ENCODE measurements around the gene CDC42SE1. TPM values are rescaled to one million over a fixed set of nuclear protein-coding genes. Genes with fewer than 3 reads are reported as not detected.
A peak's percentile ranks its signal among the peaks of the same experiment; 100 is the strongest.
"Not testable (repeated sequence)": the region's sequence is repeated elsewhere in the genome, so short reads cannot be mapped to it uniquely, and the experiment has no call there.

The CDC42SE1 gene
- 58.2 TPM for polyA plus RNA-seq
- long read RNA-seq, donor 1, transcript CDC42SE1-201 (5 exons, 3,045 nt) = major isoform, 11 of 12 reads
- long read RNA-seq, donor 1, partial matches to known transcripts = 0 of 12 reads
- long read RNA-seq, donor 1, other reads (novel, unspliced or antisense) = 0 of 12 reads
- long read RNA-seq, donor 2, transcript CDC42SE1-201 (5 exons, 3,045 nt) = major isoform, 9 of 11 reads
- long read RNA-seq, donor 2, partial matches to known transcripts = 0 of 11 reads
- long read RNA-seq, donor 2, other reads (novel, unspliced or antisense) = 0 of 11 reads
- long read RNA-seq, donor 3 = 0 reads
- long read RNA-seq, donor 4, partial matches to known transcripts = 0 of 2 reads
- long read RNA-seq, donor 4, other reads (novel, unspliced or antisense) = 0 of 2 reads
- long read RNA-seq, donor 5, partial matches to known transcripts = 58 of 63 reads
- long read RNA-seq, donor 5, other reads (novel, unspliced or antisense) = 0 of 63 reads
- long read RNA-seq, donor 6, transcript CDC42SE1-201 (5 exons, 3,045 nt) = major isoform, 6 of 8 reads
- long read RNA-seq, donor 6, partial matches to known transcripts = 0 of 8 reads
- long read RNA-seq, donor 6, other reads (novel, unspliced or antisense) = 0 of 8 reads
- long read RNA-seq, donor 7, transcript CDC42SE1-201 (5 exons, 3,045 nt) = major isoform, 9 of 191 reads
- long read RNA-seq, donor 7, partial matches to known transcripts = 181 of 191 reads
- long read RNA-seq, donor 7, other reads (novel, unspliced or antisense) = 0 of 191 reads
- long read RNA-seq, donor 8, transcript CDC42SE1-201 (5 exons, 3,045 nt) = major isoform, 11 of 98 reads
- long read RNA-seq, donor 8, partial matches to known transcripts = 51 of 98 reads
- long read RNA-seq, donor 8, other reads (novel, unspliced or antisense) = 32 of 98 reads
- long read RNA-seq, donor 9, transcript CDC42SE1-201 (5 exons, 3,045 nt) = major isoform, 7 of 12 reads
- long read RNA-seq, donor 9, partial matches to known transcripts = 5 of 12 reads
- long read RNA-seq, donor 9, other reads (novel, unspliced or antisense) = 0 of 12 reads
- long read RNA-seq, donor 10, transcript CDC42SE1-201 (5 exons, 3,045 nt) = major isoform, 11 of 41 reads
- long read RNA-seq, donor 10, partial matches to known transcripts = 27 of 41 reads
- long read RNA-seq, donor 10, other reads (novel, unspliced or antisense) = 0 of 41 reads
- long read RNA-seq, donor 11, transcript CDC42SE1-201 (5 exons, 3,045 nt) = major isoform, 7 of 7 reads
- long read RNA-seq, donor 11, partial matches to known transcripts = 0 of 7 reads
- long read RNA-seq, donor 11, other reads (novel, unspliced or antisense) = 0 of 7 reads

- Histone ChIP-seq H3K36me3 (ENCODE audit: control insufficient read depth, insufficient read depth, low read length) (peaks cover 16% of the 10 kb centered on the region), H3K4me1 (ENCODE audit: control insufficient read depth, insufficient read depth, low read length) (peaks cover 26% of the 10 kb centered on the region), H3K4me3 (ENCODE audit: low read length) (peak within 1 kb of the TSS; percentile 94), H3K27me3 (ENCODE audit: control insufficient read depth, insufficient read depth, low read length) (no peaks in the 10 kb centered on the region), H3K9me3 (ENCODE audit: control insufficient read depth, low read depth, low read length) (no peaks in the 10 kb centered on the region), H3K27ac (ENCODE audit: low read length) (peak within 1 kb of the TSS; percentile 82)
- peak; percentile 88 to 91 for DNase-seq
- WGBS (ENCODE audit: insufficient coverage, low lambda C conversion rate) = 0% methylated on average over 1 of the region's 58 CpGs
Observed at GRCh38 chr1:151059109-151060006, at the start of gene CDC42SE1. Gene CDC42SE1, minus strand, starts transcription at chr1:151059622. Its CDS starts 3,892 bp downstream, at chr1:151055730.

- Histone ChIP-seq H3K4me3 (ENCODE audit: low read length) (no peak overlapping the region), H3K27me3 (ENCODE audit: control insufficient read depth, insufficient read depth, low read length) (no peaks in the 10 kb centered on the region), H3K9me3 (ENCODE audit: control insufficient read depth, low read depth, low read length) (no peaks in the 10 kb centered on the region), H3K36me3 (ENCODE audit: control insufficient read depth, insufficient read depth, low read length) (peaks cover 29% of the 10 kb centered on the region), H3K27ac (ENCODE audit: low read length) (no peak overlapping the region), H3K4me1 (ENCODE audit: control insufficient read depth, insufficient read depth, low read length) (no peaks in the 10 kb centered on the region)
- no peak for DNase-seq
- WGBS (ENCODE audit: insufficient coverage, low lambda C conversion rate) = no CpG with 5 or more reads among the region's 5 CpGs
Observed at GRCh38 chr1:151108331-151108730, 48.9 kb upstream of the CDC42SE1 start.

GRCh38 chr1:151106894-151107293, 47.5 kb upstream of the CDC42SE1 start:
- Histone ChIP-seq H3K27me3 (ENCODE audit: control insufficient read depth, insufficient read depth, low read length) (no peaks in the 10 kb centered on the region), H3K36me3 (ENCODE audit: control insufficient read depth, insufficient read depth, low read length) (peaks cover 24% of the 10 kb centered on the region), H3K4me1 (ENCODE audit: control insufficient read depth, insufficient read depth, low read length) (no peaks in the 10 kb centered on the region), H3K27ac (ENCODE audit: low read length) (no peak overlapping the region), H3K4me3 (ENCODE audit: low read length) (no peak overlapping the region), H3K9me3 (ENCODE audit: control insufficient read depth, low read depth, low read length) (no peaks in the 10 kb centered on the region)
- DNase-seq = no peak
- 75% methylated on average over 2 of the region's 2 CpGs for WGBS (ENCODE audit: insufficient coverage, low lambda C conversion rate)

- Histone ChIP-seq H3K36me3 (ENCODE audit: control insufficient read depth, insufficient read depth, low read length) (peaks cover 21% of the 10 kb centered on the region), H3K9me3 (ENCODE audit: control insufficient read depth, low read depth, low read length) (no peaks in the 10 kb centered on the region), H3K27ac (ENCODE audit: low read length) (no peak overlapping the region), H3K4me1 (ENCODE audit: control insufficient read depth, insufficient read depth, low read length) (no peaks in the 10 kb centered on the region), H3K4me3 (ENCODE audit: low read length) (no peak overlapping the region), H3K27me3 (ENCODE audit: control insufficient read depth, insufficient read depth, low read length) (no peaks in the 10 kb centered on the region)
- no peak for DNase-seq
Observed at GRCh38 chr1:151104630-151105029, 45.2 kb upstream of the CDC42SE1 start.

- Histone ChIP-seq H3K27ac (ENCODE audit: low read length) (no peak overlapping the region), H3K36me3 (ENCODE audit: control insufficient read depth, insufficient read depth, low read length) (peaks cover 9% of the 10 kb centered on the region), H3K4me1 (ENCODE audit: control insufficient read depth, insufficient read depth, low read length) (no peaks in the 10 kb centered on the region), H3K9me3 (ENCODE audit: control insufficient read depth, low read depth, low read length) (no peaks in the 10 kb centered on the region), H3K4me3 (ENCODE audit: low read length) (no peak overlapping the region), H3K27me3 (ENCODE audit: control insufficient read depth, insufficient read depth, low read length) (no peaks in the 10 kb centered on the region)
- no peak for DNase-seq
- WGBS (ENCODE audit: insufficient coverage, low lambda C conversion rate) = 100% methylated on average over 1 of the region's 1 CpG
Observed at GRCh38 chr1:151098126-151098525, 38.7 kb upstream of the CDC42SE1 start.

GRCh38 chr1:151097426-151097825, 38.0 kb upstream of the CDC42SE1 start:
- peaks cover 12% of the 10 kb centered on the region for H3K36me3 ChIP-seq (ENCODE audit: control insufficient read depth, insufficient read depth, low read length)
- not testable (repeated sequence) for H3K9me3 ChIP-seq (ENCODE audit: control insufficient read depth, low read depth, low read length); H3K27ac ChIP-seq (ENCODE audit: low read length); DNase-seq; H3K4me3 ChIP-seq (ENCODE audit: low read length); H3K4me1 ChIP-seq (ENCODE audit: control insufficient read depth, insufficient read depth, low read length); H3K27me3 ChIP-seq (ENCODE audit: control insufficient read depth, insufficient read depth, low read length)
- WGBS (ENCODE audit: insufficient coverage, low lambda C conversion rate) = no CpG with 5 or more reads among the region's 6 CpGs

- H3K4me3 ChIP-seq (ENCODE audit: low read length) = no peak overlapping the region
- WGBS (ENCODE audit: insufficient coverage, low lambda C conversion rate) = 100% methylated on average over 1 of the region's 4 CpGs
- no peaks in the 10 kb centered on the region for H3K4me1 ChIP-seq (ENCODE audit: control insufficient read depth, insufficient read depth, low read length)
- no peak overlapping the region for H3K27ac ChIP-seq (ENCODE audit: low read length)
- no peak for DNase-seq
- H3K9me3 ChIP-seq (ENCODE audit: control insufficient read depth, low read depth, low read length) = no peaks in the 10 kb centered on the region
- H3K36me3 ChIP-seq (ENCODE audit: control insufficient read depth, insufficient read depth, low read length) = no peaks in the 10 kb centered on the region
- no peaks in the 10 kb centered on the region for H3K27me3 ChIP-seq (ENCODE audit: control insufficient read depth, insufficient read depth, low read length)
Observed at GRCh38 chr1:151085953-151086559, 26.6 kb upstream of the CDC42SE1 start.

GRCh38 chr1:151072224-151072623, 12.8 kb upstream of the CDC42SE1 start:
- Histone ChIP-seq H3K27ac (ENCODE audit: low read length) (no peak overlapping the region), H3K4me3 (ENCODE audit: low read length) (no peak overlapping the region), H3K36me3 (ENCODE audit: control insufficient read depth, insufficient read depth, low read length) (peaks cover 7% of the 10 kb centered on the region), H3K9me3 (ENCODE audit: control insufficient read depth, low read depth, low read length) (no peaks in the 10 kb centered on the region), H3K4me1 (ENCODE audit: control insufficient read depth, insufficient read depth, low read length) (peaks cover 4% of the 10 kb centered on the region), H3K27me3 (ENCODE audit: control insufficient read depth, insufficient read depth, low read length) (no peaks in the 10 kb centered on the region)
- DNase-seq = no peak
- no CpG with 5 or more reads among the region's 13 CpGs for WGBS (ENCODE audit: insufficient coverage, low lambda C conversion rate)
